T-cell (primary cell): ENCODE results near the gene CAMK2A. TPM values are rescaled to one million over a fixed set of nuclear protein-coding genes. Genes with fewer than 3 reads are reported as not detected.

Experiments used
- ATAC-seq, 4 experiments: fragments of 200-7000 bp in 3 of 4; fragments of 150-1000 bp in 1 of 4; cut with Tn5 transposase; replicated peaks in 1 of 4; 1 replicate in 3 of 4; 2 replicates in 1 of 4; pipeline ENCODE4 v1.10.0; 2021; ENCODE audit warnings: moderate library complexity in 3 of 4, mild to moderate bottlenecking in 2 of 4, moderate number of reproducible peaks in 1 of 4
- CTCF ChIA-PET, 2 donors: fragments of 300-600 bp; sonication (Branson Sonifier 250); formaldehyde crosslinking; loops; one replicate each; lab custom pipeline; 2022; ENCODE audit warnings: antibody characterized with exemption in 2 of 2; lab: Charles Lee
- POLR2A ChIA-PET, 2 donors: fragments of 300-600 bp; sonication (Branson Sonifier 250); formaldehyde crosslinking; loops; one replicate each; lab custom pipeline; 2022; ENCODE audit warnings: antibody characterized with exemption in 2 of 2; lab: Charles Lee
- DNase-seq, 35 experiments: peaks; one replicate each; pipeline versions ENCODE4 v3.0.0 to v3.0.0-alpha.2; 2013 to 2023
- H3K27ac ChIP-seq: one replicate; pipeline ENCODE4 v1.5.1; 2013; ENCODE audit warnings: low read length
- H3K27me3 ChIP-seq, 2 experiments: replicated peaks in 1 of 2; 1 replicate in 1 of 2; 2 replicates in 1 of 2; pipeline versions ENCODE4 v1.6.1 to v1.7.0; 2013; ENCODE audit warnings: low read length in 1 of 2, mixed read lengths in 1 of 2; ENCODE audit not compliant: control insufficient read depth in 2 of 2, insufficient read depth in 2 of 2; ENCODE audit errors: extremely low read depth in 1 of 2
- H3K36me3 ChIP-seq, 2 donors: 1 replicate in 1 of 2; 2 replicates in 1 of 2; pipeline versions ENCODE4 v1.6.1 to v1.7.0; 2013; ENCODE audit warnings: low read length in 1 of 2; ENCODE audit not compliant: control insufficient read depth in 2 of 2, insufficient read depth in 1 of 2; ENCODE audit errors: extremely low read depth in 1 of 2
- H3K4me1 ChIP-seq, 2 experiments: 1 replicate in 1 of 2; 2 replicates in 1 of 2; pipeline versions ENCODE4 v1.6.1 to v1.7.0; 2013; ENCODE audit warnings: low read length in 2 of 2, mixed read lengths in 1 of 2; ENCODE audit not compliant: insufficient read depth in 2 of 2, control insufficient read depth in 1 of 2; ENCODE audit errors: extremely low read depth in 1 of 2
- H3K4me3 ChIP-seq, 2 donors: 1 replicate in 1 of 2; 2 replicates in 1 of 2; pipeline versions ENCODE4 v1.5.1 to v1.7.0; 2013; ENCODE audit warnings: mild to moderate bottlenecking in 2 of 2, low read length in 1 of 2, moderate library complexity in 1 of 2; ENCODE audit not compliant: control insufficient read depth in 1 of 2; ENCODE audit errors: extremely low read depth in 1 of 2
- H3K9me3 ChIP-seq: 2 replicates; pipeline ENCODE4 v1.7.0; 2013
- H3K27ac Mint-ChIP-seq, 2 donors: one replicate each; pipeline ENCODE4 v1.8.0; 2020 to 2021; ENCODE audit warnings: mild to moderate bottlenecking in 2 of 2, mixed read lengths in 2 of 2
- H3K27me3 Mint-ChIP-seq, 2 donors: one replicate each; pipeline ENCODE4 v1.8.0; 2021 to 2022; ENCODE audit warnings: mixed read lengths in 2 of 2
- H3K36me3 Mint-ChIP-seq: one replicate; pipeline ENCODE4 v1.8.0; 2021; ENCODE audit warnings: mixed read lengths
- H3K4me1 Mint-ChIP-seq, 3 donors: one replicate each; pipeline ENCODE4 v1.8.0; 2020 to 2022; ENCODE audit warnings: mixed read lengths in 3 of 3, mild to moderate bottlenecking in 1 of 3
- H3K4me3 Mint-ChIP-seq, 3 donors: one replicate each; pipeline ENCODE4 v1.8.0; 2020 to 2022; ENCODE audit warnings: mild to moderate bottlenecking in 3 of 3, mixed read lengths in 3 of 3, moderate library complexity in 3 of 3
- H3K9me3 Mint-ChIP-seq, 3 donors: one replicate each; pipeline ENCODE4 v1.8.0; 2020 to 2022; ENCODE audit warnings: mixed read lengths in 3 of 3
- WGBS: methylation state at CpG from one replicate; pipeline ENCODE4 v1.1.5; 2013; ENCODE audit warnings: missing lambda C conversion rate; ENCODE audit not compliant: insufficient coverage; 5-methylcytosine and 5-hydroxymethylcytosine counted together
- total RNA-seq, 35 experiments: library from RNA in 6 of 35; stranded (reverse) in 6 of 35; fragments of 120-200 nt in 1 of 35; gene quantifications; one replicate each; pipeline versions ENCODE4 v1.2.1 to v1.2.4 and lab custom pipeline; 2013 to 2026

The CAMK2A gene
- total RNA-seq, 5 donors from 2014 or later (not counting 1 experiment from before 2014, with no cell fraction given): not detected

DNA sequence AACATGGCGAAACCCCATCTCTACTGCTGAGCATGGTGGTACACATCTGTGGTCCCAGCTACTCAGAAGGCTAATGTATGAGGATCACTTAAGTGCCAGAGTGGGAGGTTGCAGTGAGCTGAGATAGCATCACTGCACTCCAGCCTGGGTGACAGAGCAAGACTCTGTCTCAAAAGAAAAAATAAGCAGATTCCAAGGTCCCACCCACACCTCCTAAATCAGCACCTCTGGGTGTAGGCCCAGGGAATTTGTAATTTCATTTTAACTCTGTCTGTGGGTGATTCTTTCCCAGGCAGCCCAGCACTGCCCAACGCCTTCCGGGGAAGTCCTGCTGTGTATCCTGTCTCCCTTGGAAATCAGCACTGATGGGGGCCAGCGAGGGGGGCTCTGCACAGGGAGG, 12.5 kb downstream of the CAMK2A start:
- Mint-ChIP-seq H3K27ac (no peak overlapping the region), H3K4me1 (no peaks in the 10 kb centered on the region), H3K27me3 (peaks cover 6 to 8% of the 10 kb centered on the region in 2 donors), H3K36me3 (no peaks in the 10 kb centered on the region), H3K9me3 (no peaks in the 10 kb centered on the region), H3K4me3 (no peak overlapping the region)
- H3K27ac ChIP-seq: no peak overlapping the region
- no peaks in the 10 kb centered on the region for H3K4me1 ChIP-seq
- no peak for DNase-seq
- CTCF ChIA-PET: interaction anchor here in 1 of 2 donors (0.6 kb wide), 1 partner anchor 162 kb away, joined by 3 read pairs; no protein-coding TSS in a partner anchor
- 76% methylated on average over 4 of the region's 4 CpGs for WGBS
- H3K27me3 ChIP-seq: peaks cover 0 to 17% of the 10 kb centered on the region in 2 experiments
- no peak for ATAC-seq
- no peaks in the 10 kb centered on the region for H3K9me3 ChIP-seq
- no peak overlapping the region for H3K4me3 ChIP-seq
- POLR2A ChIA-PET: no interaction called here
- H3K36me3 ChIP-seq: no peaks in the 10 kb centered on the region

- H3K27ac ChIP-seq: no peak overlapping the region
- CTCF ChIA-PET: no interaction called here
Observed at GRCh38 chr5:150274811-150275210, 14.8 kb downstream of the CAMK2A start.

DNA sequence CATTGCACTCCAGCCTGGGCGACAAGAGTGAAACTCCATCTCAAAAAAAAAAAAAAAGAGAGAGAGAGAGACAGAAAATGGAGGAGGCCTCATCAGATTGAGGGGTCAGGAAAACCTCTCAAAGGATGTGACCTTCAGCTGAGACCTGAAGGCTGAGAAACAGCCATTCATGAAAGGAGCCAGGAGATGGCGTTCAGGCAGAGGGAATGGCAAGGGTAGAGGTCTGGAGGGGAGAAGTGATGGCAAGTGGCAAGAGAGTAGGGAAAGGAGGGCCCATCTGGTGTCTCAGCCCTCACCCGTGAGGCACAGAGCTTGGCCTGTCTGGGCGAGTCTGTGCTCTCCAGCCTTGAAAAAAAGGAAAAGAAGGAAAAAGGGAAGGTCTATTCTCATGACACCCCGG, 17.0 kb downstream of the CAMK2A start:
- peak in 2 of 35 experiments; percentile 3 to 19 for DNase-seq
- no peaks in the 10 kb centered on the region for H3K36me3 ChIP-seq
- no peak for ATAC-seq
- no peaks in the 10 kb centered on the region for H3K4me1 Mint-ChIP-seq
- POLR2A ChIA-PET: no interaction called here
- peaks cover 0 to 17% of the 10 kb centered on the region in 2 experiments for H3K27me3 ChIP-seq
- no peak overlapping the region for H3K27ac Mint-ChIP-seq
- no peaks in the 10 kb centered on the region for H3K9me3 ChIP-seq
- H3K27me3 Mint-ChIP-seq: peaks cover 0 to 1% of the 10 kb centered on the region in 2 donors
- no peak overlapping the region for H3K27ac ChIP-seq
- H3K9me3 Mint-ChIP-seq: no peaks in the 10 kb centered on the region
- no peak overlapping the region for H3K4me3 ChIP-seq
- H3K4me1 ChIP-seq: no peaks in the 10 kb centered on the region
- CTCF ChIA-PET: no interaction called here
- 58% methylated on average over 2 of the region's 5 CpGs for WGBS
- no peak overlapping the region for H3K4me3 Mint-ChIP-seq
- no peaks in the 10 kb centered on the region for H3K36me3 Mint-ChIP-seq

More at GRCh38 chr5:150274811-150275210, 14.8 kb downstream of the CAMK2A start:
- no peak overlapping the region for H3K27ac Mint-ChIP-seq
- ATAC-seq (no peak), DNase-seq (no peak)
- H3K36me3 Mint-ChIP-seq: no peaks in the 10 kb centered on the region
- no peak overlapping the region for H3K4me3 Mint-ChIP-seq
- no peaks in the 10 kb centered on the region for H3K9me3 Mint-ChIP-seq
- 96% methylated on average over 3 of the region's 4 CpGs for WGBS
- no peaks in the 10 kb centered on the region for H3K4me1 ChIP-seq
- H3K9me3 ChIP-seq: no peaks in the 10 kb centered on the region
- peaks cover 0 to 3% of the 10 kb centered on the region in 2 donors for H3K27me3 Mint-ChIP-seq
- POLR2A ChIA-PET: no interaction called here
- no peak overlapping the region for H3K4me3 ChIP-seq
- no peaks in the 10 kb centered on the region for H3K36me3 ChIP-seq
- no peaks in the 10 kb centered on the region for H3K4me1 Mint-ChIP-seq
- peaks cover 0 to 18% of the 10 kb centered on the region in 2 experiments for H3K27me3 ChIP-seq

- H3K9me3 ChIP-seq: no peaks in the 10 kb centered on the region
- Mint-ChIP-seq H3K9me3 (no peaks in the 10 kb centered on the region), H3K4me3 (no peak overlapping the region), H3K4me1 (no peaks in the 10 kb centered on the region), H3K36me3 (no peaks in the 10 kb centered on the region), H3K27me3 (peaks cover 0 to 1% of the 10 kb centered on the region in 2 donors), H3K27ac (no peak overlapping the region)
- H3K36me3 ChIP-seq: no peaks in the 10 kb centered on the region
- ATAC-seq (no peak), DNase-seq (no peak)
- no peak overlapping the region for H3K4me3 ChIP-seq
- H3K4me1 ChIP-seq: no peaks in the 10 kb centered on the region
- H3K27me3 ChIP-seq: peaks cover 0 to 15% of the 10 kb centered on the region in 2 experiments
- WGBS: 83% methylated on average over 4 of the region's 5 CpGs
- no peak overlapping the region for H3K27ac ChIP-seq
- CTCF ChIA-PET: no interaction called here
- POLR2A ChIA-PET: no interaction called here
Observed at GRCh38 chr5:150271923-150272322, 17.6 kb downstream of the CAMK2A start.

- H3K9me3 ChIP-seq: no peaks in the 10 kb centered on the region
- H3K4me3 Mint-ChIP-seq: no peak overlapping the region
- H3K4me3 ChIP-seq: no peak overlapping the region
- H3K27me3 ChIP-seq: peaks cover 0 to 13% of the 10 kb centered on the region in 2 experiments
- no peaks in the 10 kb centered on the region for H3K9me3 Mint-ChIP-seq
- peaks cover 0 to 1% of the 10 kb centered on the region in 2 donors for H3K27me3 Mint-ChIP-seq
- no peaks in the 10 kb centered on the region for H3K4me1 ChIP-seq
- H3K36me3 ChIP-seq: no peaks in the 10 kb centered on the region
- ATAC-seq: no peak
- H3K4me1 Mint-ChIP-seq: no peaks in the 10 kb centered on the region
- ChIA-PET CTCF (no interaction called here), POLR2A (no interaction called here)
- 81% methylated on average over 8 of the region's 8 CpGs for WGBS
- no peak overlapping the region for H3K27ac Mint-ChIP-seq
- no peak for DNase-seq
- H3K36me3 Mint-ChIP-seq: no peaks in the 10 kb centered on the region
- H3K27ac ChIP-seq: no peak overlapping the region
Observed at GRCh38 chr5:150271296-150271692, 18.3 kb downstream of the CAMK2A start.

DNA sequence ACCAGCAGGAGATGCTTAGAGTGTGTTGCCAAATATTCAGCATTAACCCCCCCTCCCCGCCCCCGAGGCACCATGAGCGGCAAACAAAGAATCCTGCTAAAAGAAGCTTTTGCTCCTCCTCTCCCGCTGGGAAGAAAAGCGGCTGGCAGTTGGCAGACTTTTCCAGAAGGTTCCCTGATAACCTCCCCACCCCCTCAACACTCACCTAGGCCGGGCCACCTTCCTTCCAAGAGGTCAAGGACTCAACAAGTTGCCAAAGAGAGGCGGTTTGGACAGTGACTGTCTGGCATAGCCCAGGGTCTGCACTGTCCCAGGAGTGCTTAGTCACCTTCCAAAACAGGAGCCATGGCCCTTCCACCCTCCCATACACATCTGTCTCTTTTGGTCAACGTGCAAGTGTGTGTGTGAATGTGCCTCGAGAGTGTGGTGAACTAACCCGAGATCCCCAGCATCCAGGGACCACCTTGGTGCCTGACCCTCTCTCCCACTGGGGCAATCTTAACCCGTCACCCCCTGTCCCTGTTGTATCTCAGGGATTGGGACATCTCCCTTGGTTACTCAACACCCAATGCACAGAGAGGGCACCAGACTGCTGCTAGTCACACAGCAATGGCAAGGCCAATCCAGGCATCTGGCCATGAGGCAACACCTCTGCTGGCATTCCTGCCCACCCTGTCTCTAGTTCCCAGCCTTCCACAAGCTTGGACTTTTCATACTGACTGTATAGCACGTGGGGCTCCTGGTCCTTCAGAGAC, 18.9 kb downstream of the CAMK2A start:
- H3K27ac Mint-ChIP-seq: no peak overlapping the region
- CTCF ChIA-PET: no interaction called here

More for the DNA sequence above, 18.9 kb downstream of the CAMK2A start:
- Histone ChIP-seq H3K4me1 (no peaks in the 10 kb centered on the region), H3K36me3 (no peaks in the 10 kb centered on the region), H3K4me3 (no peak overlapping the region), H3K9me3 (no peaks in the 10 kb centered on the region), H3K27me3 (peaks cover 0 to 13% of the 10 kb centered on the region in 2 experiments), H3K27ac (no peak overlapping the region)
- no peaks in the 10 kb centered on the region for H3K4me1 Mint-ChIP-seq
- no peaks in the 10 kb centered on the region for H3K9me3 Mint-ChIP-seq
- peaks cover 0 to 1% of the 10 kb centered on the region in 2 donors for H3K27me3 Mint-ChIP-seq
- ATAC-seq: no peak
- no peak for DNase-seq
- H3K36me3 Mint-ChIP-seq: no peaks in the 10 kb centered on the region
- POLR2A ChIA-PET: no interaction called here
- H3K4me3 Mint-ChIP-seq: no peak overlapping the region
- WGBS: 64% methylated on average over 7 of the region's 12 CpGs
